ENCODE measurements around the gene HOMER3.

Gene HOMER3

DNA sequence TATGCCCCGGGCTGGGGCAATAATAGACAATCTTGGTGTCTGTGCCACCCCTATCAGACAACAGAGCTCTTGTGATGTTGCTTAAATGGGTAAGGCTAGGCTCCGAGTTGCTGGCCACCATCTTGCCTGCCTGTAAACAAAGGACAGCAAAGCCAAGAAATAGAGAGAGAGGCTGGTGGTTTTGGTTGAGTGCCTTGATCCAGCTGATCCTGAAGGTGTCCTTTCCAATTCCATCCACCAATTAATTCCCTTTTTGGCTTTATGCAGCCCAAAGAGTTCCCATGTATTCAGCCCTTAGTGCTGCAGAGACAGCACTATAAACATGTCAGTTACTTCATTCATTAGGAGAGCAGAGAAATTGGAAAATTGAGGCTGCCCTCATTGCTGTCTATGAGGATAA lies 41.7 kb upstream of the HOMER3 start:
- TF ChIP-seq EZH2 (IDR thresholded peaks at IDR 0.05; ENCODE audit: borderline replicate concordance, low read length): no peak
- TF ChIP-seq, protein P1, sequence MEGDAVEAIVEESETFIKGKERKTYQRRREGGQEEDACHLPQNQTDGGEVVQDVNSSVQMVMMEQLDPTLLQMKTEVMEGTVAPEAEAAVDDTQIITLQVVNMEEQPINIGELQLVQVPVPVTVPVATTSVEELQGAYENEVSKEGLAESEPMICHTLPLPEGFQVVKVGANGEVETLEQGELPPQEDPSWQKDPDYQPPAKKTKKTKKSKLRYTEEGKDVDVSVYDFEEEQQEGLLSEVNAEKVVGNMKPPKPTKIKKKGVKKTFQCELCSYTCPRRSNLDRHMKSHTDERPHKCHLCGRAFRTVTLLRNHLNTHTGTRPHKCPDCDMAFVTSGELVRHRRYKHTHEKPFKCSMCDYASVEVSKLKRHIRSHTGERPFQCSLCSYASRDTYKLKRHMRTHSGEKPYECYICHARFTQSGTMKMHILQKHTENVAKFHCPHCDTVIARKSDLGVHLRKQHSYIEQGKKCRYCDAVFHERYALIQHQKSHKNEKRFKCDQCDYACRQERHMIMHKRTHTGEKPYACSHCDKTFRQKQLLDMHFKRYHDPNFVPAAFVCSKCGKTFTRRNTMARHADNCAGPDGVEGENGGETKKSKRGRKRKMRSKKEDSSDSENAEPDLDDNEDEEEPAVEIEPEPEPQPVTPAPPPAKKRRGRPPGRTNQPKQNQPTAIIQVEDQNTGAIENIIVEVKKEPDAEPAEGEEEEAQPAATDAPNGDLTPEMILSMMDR (IDR thresholded peaks at IDR 0.05; ENCODE audit: low read length): no peak
- Histone ChIP-seq H3K4me2 (ENCODE audit: low read length) (no peak overlapping the region), H3F3A (ENCODE audit: insufficient read depth, low read length) (no peaks in the 10 kb centered on the region), H3K4me3 (ENCODE audit: low read depth, low read length, poor library complexity, severe bottlenecking) (no peak overlapping the region), H3K9me2 (ENCODE audit: low read depth, low read length) (no peaks in the 10 kb centered on the region), H2AFZ (ENCODE audit: low read length) (no peak overlapping the region), H3K36me3 (ENCODE audit: insufficient read depth, low read length) (no peaks in the 10 kb centered on the region), H3K9ac (ENCODE audit: low read length) (no peak overlapping the region), H3K79me2 (ENCODE audit: insufficient read depth, low read length) (no peaks in the 10 kb centered on the region), H3K9me3 (ENCODE audit: low read length) (no peaks in the 10 kb centered on the region), H3K4me1 (ENCODE audit: insufficient read depth, low read length, severe bottlenecking) (no peaks in the 10 kb centered on the region), H4K20me1 (ENCODE audit: insufficient read depth, low read length) (no peaks in the 10 kb centered on the region), H3K27ac (ENCODE audit: low read depth, low read length, poor library complexity, severe bottlenecking) (no peak overlapping the region), H3K27me3 (ENCODE audit: insufficient read depth, low read length) (no peaks in the 10 kb centered on the region; the same call in 1 of the 2 replicates)

DNA sequence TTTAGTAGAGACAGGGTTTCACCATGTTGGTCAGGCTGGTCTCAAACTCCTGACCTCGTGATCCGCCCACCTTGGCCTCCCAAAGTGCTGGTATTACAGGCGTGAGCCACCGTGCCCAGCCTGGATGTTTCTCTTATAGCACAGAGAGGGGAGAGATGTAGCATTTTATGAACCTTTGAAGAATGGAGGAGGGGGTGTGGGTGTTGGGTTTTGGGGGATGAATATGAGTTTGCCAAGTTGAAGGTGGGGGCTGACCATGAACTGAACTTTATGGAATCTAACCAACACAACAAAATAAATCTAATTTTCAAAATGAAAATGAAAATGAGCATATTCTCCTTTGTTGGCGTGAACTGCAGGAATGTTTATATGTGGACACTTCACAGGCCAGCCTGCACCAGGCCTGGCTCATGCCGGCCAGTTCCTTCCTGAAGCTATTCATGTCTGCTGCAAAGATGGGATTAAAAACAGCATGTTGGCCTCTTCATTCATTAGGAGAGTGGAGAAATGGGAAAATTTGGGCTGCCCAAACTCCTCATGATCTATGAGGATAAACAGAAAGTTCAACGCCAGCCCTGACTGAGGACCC lies 39.5 kb upstream of the HOMER3 start:
- no peak overlapping the region for H3K4me2 ChIP-seq (ENCODE audit: low read length)
- TF ChIP-seq, protein P1 (IDR thresholded peaks at IDR 0.05; ENCODE audit: low read length): no peak
- no peak for TF ChIP-seq EZH2 (IDR thresholded peaks at IDR 0.05; ENCODE audit: borderline replicate concordance, low read length)
- H3K9me3 ChIP-seq (ENCODE audit: low read length): no peaks in the 10 kb centered on the region
- H3K27me3 ChIP-seq (ENCODE audit: insufficient read depth, low read length): no peaks in the 10 kb centered on the region
- no peak overlapping the region for H3K27ac ChIP-seq (ENCODE audit: low read depth, low read length, poor library complexity, severe bottlenecking)
- no peak overlapping the region for H3K9ac ChIP-seq (ENCODE audit: low read length)
- no peaks in the 10 kb centered on the region for H3K4me1 ChIP-seq (ENCODE audit: insufficient read depth, low read length, severe bottlenecking)
- H3K36me3 ChIP-seq (ENCODE audit: insufficient read depth, low read length): no peaks in the 10 kb centered on the region
- H3K79me2 ChIP-seq (ENCODE audit: insufficient read depth, low read length): no peaks in the 10 kb centered on the region
- no peaks in the 10 kb centered on the region for H4K20me1 ChIP-seq (ENCODE audit: insufficient read depth, low read length)
- H2AFZ ChIP-seq (ENCODE audit: low read length): no peak overlapping the region
- no peaks in the 10 kb centered on the region for H3K9me2 ChIP-seq (ENCODE audit: low read depth, low read length)
- no peak overlapping the region for H3K4me3 ChIP-seq (ENCODE audit: low read depth, low read length, poor library complexity, severe bottlenecking)
- no peaks in the 10 kb centered on the region for H3F3A ChIP-seq (ENCODE audit: insufficient read depth, low read length)

DNA sequence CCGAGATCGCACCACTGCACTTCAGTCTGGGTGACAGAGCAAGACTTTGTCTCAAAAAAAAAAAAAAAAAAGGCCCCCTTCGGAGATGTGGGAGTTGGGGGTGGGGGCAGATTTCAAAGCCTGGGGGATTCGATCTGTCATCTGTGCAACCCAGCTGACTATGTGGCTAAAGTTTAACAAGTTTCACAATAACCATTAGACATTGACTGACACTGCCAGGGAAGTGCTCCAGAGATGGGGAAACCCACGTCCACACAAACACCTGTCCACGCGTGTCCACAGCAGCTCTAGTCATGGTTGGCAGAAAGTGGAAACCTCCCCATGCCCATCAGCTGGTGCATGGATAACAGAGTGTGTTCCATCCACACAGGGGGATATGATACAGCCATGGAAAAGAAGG lies 37.6 kb upstream of the HOMER3 start:
- Histone ChIP-seq H3K27me3 (ENCODE audit: insufficient read depth, low read length) (no peaks in the 10 kb centered on the region), H4K20me1 (ENCODE audit: insufficient read depth, low read length) (no peaks in the 10 kb centered on the region), H3K4me3 (ENCODE audit: low read depth, low read length, poor library complexity, severe bottlenecking) (no peak overlapping the region), H3K36me3 (ENCODE audit: insufficient read depth, low read length) (no peaks in the 10 kb centered on the region), H3K4me1 (ENCODE audit: insufficient read depth, low read length, severe bottlenecking) (no peaks in the 10 kb centered on the region), H3K79me2 (ENCODE audit: insufficient read depth, low read length) (no peaks in the 10 kb centered on the region), H3K4me2 (ENCODE audit: low read length) (no peak overlapping the region), H3K9ac (ENCODE audit: low read length) (no peak overlapping the region), H3F3A (ENCODE audit: insufficient read depth, low read length) (no peaks in the 10 kb centered on the region), H3K27ac (ENCODE audit: low read depth, low read length, poor library complexity, severe bottlenecking) (no peak overlapping the region), H3K9me2 (ENCODE audit: low read depth, low read length) (no peaks in the 10 kb centered on the region), H3K9me3 (ENCODE audit: low read length) (no peaks in the 10 kb centered on the region), H2AFZ (ENCODE audit: low read length) (no peak overlapping the region)
- TF ChIP-seq, protein P1 (IDR thresholded peaks at IDR 0.05; ENCODE audit: low read length): no peak
- TF ChIP-seq EZH2 (IDR thresholded peaks at IDR 0.05; ENCODE audit: borderline replicate concordance, low read length): no peak

Measured in OCI-LY1 (cell line).